Left ventricle myocardium inferior (tissue), 1 donor: Measurements from ENCODE around the gene P2RX7. TPM values are rescaled to one million over a fixed set of nuclear protein-coding genes. Genes with fewer than 3 reads are reported as not detected.

Experiments used
- DNase-seq: peaks from one replicate; pipeline ENCODE4 v3.0.0-alpha.2; 2020
- H3K27ac ChIP-seq: fragments of 200-600 bp; replicated peaks from 2 replicates; pipeline ENCODE4 v1.8.0; 2021
- H3K27me3 ChIP-seq: fragments of 200-600 bp; 2 replicates; pipeline ENCODE4 v1.8.0; 2021; ENCODE audit warnings: low read depth
- H3K36me3 ChIP-seq: fragments of 200-600 bp; 2 replicates; pipeline ENCODE4 v1.8.0; 2021
- H3K4me1 ChIP-seq: fragments of 200-600 bp; 2 replicates; pipeline ENCODE4 v1.8.0; 2021
- H3K4me3 ChIP-seq: fragments of 200-600 bp; 2 replicates; pipeline ENCODE4 v1.8.0; 2021; ENCODE audit warnings: mild to moderate bottlenecking, moderate library complexity
- H3K9me3 ChIP-seq: fragments of 200-600 bp; replicated peaks from 2 replicates; pipeline ENCODE4 v1.8.0; 2021
- intact Hi-C: fragments of 100-400 bp; cut with micrococcal nuclease; formaldehyde crosslinking; loops from one replicate; pipeline ENCODE4 v1.11.0; 2022
- total RNA-seq: library from RNA; stranded (reverse); fragmentation: NEBNext Ultra II Directional; extraction: Animal tissue kit (Norgen Biotek cat#: 25700); gene quantifications from one replicate; pipeline ENCODE4 v1.2.1, GENCODE V29; 2021
- TF ChIP-seq, protein P1 (sequence below): fragments of 200-600 bp; IDR thresholded peaks from 2 replicates; pipeline ENCODE4 v1.8.0; 2021; ENCODE audit warnings: antibody characterized with exemption, mild to moderate bottlenecking, borderline replicate concordance
- donor health status: DM: no; HTN: yes; CAD: no; lungs with severe emphysema.

P2RX7 gene
- total RNA-seq, 1 donor from 2014 or later: 1.6 TPM

DNA sequence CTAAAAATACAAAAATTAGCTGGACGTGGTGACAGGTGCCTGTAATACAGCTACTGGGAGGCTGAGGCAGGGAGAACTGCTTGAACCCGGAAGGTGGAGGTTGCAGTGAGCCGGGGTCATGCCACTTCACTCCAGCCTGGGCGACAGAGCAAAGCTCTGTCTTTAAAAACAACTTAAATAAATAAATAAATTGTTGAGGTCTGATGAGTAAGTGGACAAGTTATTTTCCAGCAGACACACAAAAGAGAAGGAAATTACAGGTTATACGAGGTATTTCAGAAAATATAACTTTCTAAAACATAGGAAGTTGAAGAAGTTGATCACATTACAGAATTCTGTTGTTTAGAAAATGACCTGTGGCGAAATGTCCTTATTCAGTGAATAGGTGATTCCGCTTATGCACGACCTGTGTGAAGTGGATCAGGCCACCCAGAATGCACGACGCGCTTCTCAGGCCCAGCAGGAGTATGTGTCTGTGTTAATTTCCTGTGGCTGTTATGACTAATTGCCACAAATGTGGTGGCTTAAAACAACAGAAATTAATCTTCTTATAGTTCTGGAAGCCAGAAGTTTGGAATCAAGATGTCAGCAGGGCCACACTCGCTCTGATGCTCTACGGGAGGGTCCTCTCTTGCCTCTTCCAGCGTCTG is 38.1 kb downstream of the P2RX7 start:
- no peaks in the 10 kb centered on the region for H3K27me3 ChIP-seq
- H3K9me3 ChIP-seq: no peaks in the 10 kb centered on the region
- H3K4me1 ChIP-seq: no peaks in the 10 kb centered on the region
- no peak for DNase-seq
- TF ChIP-seq, protein P1, sequence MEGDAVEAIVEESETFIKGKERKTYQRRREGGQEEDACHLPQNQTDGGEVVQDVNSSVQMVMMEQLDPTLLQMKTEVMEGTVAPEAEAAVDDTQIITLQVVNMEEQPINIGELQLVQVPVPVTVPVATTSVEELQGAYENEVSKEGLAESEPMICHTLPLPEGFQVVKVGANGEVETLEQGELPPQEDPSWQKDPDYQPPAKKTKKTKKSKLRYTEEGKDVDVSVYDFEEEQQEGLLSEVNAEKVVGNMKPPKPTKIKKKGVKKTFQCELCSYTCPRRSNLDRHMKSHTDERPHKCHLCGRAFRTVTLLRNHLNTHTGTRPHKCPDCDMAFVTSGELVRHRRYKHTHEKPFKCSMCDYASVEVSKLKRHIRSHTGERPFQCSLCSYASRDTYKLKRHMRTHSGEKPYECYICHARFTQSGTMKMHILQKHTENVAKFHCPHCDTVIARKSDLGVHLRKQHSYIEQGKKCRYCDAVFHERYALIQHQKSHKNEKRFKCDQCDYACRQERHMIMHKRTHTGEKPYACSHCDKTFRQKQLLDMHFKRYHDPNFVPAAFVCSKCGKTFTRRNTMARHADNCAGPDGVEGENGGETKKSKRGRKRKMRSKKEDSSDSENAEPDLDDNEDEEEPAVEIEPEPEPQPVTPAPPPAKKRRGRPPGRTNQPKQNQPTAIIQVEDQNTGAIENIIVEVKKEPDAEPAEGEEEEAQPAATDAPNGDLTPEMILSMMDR: no peak
- H3K4me3 ChIP-seq: no peak overlapping the region
- intact Hi-C loops: no loop called here
- no peak overlapping the region for H3K27ac ChIP-seq
- H3K36me3 ChIP-seq: no peaks in the 10 kb centered on the region

DNA sequence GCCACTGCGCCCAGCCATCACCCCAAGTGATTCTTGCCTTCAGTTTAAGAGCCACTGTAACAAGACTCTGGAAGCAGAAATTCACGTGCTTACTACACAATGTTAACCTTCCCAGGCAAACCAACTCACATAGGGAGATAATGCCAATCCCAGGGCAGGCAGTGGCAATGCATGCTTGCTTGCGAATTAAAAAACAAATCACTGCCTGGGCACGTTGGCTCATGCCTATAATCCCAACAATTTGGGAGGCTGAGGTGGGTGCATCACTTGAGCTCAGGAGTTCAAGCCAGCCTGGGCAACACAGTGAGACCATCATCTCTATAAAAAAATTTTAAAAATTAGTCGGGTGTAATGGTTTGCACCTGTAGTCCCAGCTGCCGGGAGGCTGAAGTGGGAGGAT is 39.5 kb downstream of the P2RX7 start:
- no peak overlapping the region for H3K27ac ChIP-seq
- no peaks in the 10 kb centered on the region for H3K4me1 ChIP-seq
- intact Hi-C loops: no loop called here
- H3K36me3 ChIP-seq: no peaks in the 10 kb centered on the region
- no peak overlapping the region for H3K4me3 ChIP-seq
- H3K9me3 ChIP-seq: no peaks in the 10 kb centered on the region
- DNase-seq: no peak
- TF ChIP-seq, protein P1: no peak
- no peaks in the 10 kb centered on the region for H3K27me3 ChIP-seq

DNA sequence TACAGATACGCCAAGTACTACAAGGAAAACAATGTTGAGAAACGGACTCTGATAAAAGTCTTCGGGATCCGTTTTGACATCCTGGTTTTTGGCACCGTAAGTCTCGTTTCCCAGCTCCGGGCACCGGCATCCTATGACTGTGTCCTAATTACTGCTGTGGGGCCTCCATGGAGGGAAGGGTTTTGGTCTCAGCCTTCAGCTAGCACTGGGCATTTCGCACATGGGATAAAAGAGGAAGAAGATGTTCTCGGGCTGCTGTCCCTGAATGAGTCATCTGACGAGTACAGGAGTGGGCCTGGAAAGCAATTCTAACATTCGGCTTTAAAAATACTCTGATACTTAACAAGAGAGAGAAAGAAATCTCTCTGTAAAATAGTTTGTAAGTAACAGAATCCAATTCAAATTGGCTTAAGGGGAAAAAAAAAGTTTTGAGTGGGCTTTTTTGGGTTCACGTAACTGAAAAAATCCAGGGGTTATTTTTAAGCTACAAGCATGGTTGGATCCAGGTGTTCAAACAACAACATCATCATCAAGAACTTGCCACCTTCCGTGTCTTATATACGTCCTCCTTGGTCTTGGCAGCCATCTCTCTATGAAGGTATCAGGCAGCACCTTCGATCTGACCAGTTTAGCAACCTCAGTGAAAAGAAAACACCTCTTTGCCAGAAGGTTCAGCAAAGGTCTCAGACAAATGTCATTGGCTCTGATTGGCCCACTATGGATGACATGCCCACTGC is 42.9 kb downstream of the P2RX7 start:
- H3K36me3 ChIP-seq: no peaks in the 10 kb centered on the region
- no peaks in the 10 kb centered on the region for H3K27me3 ChIP-seq
- no peaks in the 10 kb centered on the region for H3K4me1 ChIP-seq
- intact Hi-C loops: no loop called here
- TF ChIP-seq, protein P1: no peak
- no peak overlapping the region for H3K4me3 ChIP-seq
- H3K9me3 ChIP-seq: no peaks in the 10 kb centered on the region
- DNase-seq: no peak
- H3K27ac ChIP-seq: no peak overlapping the region

DNA sequence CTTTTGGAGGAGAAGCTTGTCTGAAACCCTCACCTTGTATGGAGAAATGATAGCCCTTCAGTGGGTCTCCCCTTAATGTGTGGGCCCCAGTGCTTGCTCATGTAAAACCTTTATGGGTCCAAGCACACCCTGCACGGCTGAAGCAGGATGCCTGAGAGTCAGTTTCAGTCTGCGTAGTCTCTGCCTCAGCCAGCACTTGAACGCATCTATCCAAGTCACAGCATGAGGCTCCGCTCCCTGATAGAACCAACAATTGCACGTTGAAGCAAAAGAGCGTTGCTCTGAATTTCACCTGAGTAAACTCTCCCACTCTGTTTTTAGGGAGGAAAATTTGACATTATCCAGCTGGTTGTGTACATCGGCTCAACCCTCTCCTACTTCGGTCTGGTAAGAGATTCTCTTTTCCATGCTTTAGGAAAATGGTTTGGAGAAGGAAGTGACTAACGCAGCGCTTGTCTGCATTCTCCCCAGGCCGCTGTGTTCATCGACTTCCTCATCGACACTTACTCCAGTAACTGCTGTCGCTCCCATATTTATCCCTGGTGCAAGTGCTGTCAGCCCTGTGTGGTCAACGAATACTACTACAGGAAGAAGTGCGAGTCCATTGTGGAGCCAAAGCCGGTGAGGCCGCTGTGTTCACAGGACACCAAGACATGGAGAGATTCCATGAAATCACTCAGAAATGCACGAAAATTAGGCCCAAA is 44.3 kb downstream of the P2RX7 start:
- no peaks in the 10 kb centered on the region for H3K27me3 ChIP-seq
- no peaks in the 10 kb centered on the region for H3K4me1 ChIP-seq
- no peaks in the 10 kb centered on the region for H3K9me3 ChIP-seq
- DNase-seq: no peak
- intact Hi-C loops: no loop called here
- TF ChIP-seq, protein P1: no peak
- H3K27ac ChIP-seq: no peak overlapping the region
- no peaks in the 10 kb centered on the region for H3K36me3 ChIP-seq
- H3K4me3 ChIP-seq: no peak overlapping the region

DNA sequence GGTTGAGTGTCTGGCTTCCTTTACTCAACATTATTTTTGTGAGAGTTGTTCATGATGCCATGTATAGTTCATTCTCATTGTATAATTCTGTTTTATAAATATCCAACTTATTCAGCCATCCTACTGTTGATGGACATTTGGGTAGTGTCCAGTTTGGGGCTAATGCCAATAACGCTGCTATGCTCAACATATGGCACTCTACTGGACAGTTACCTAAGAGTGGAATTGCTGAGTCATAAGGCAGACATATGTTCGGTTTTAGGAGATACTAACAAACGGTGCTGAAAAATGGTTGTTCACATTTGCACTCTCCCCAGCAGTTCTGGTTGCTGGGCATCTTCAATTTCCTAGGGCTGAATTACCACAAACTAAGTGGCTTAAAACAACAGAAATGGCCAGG is 48.5 kb downstream of the P2RX7 start:
- intact Hi-C loops: no loop called here
- peaks cover 6% of the 10 kb centered on the region for H3K9me3 ChIP-seq
- no peaks in the 10 kb centered on the region for H3K27me3 ChIP-seq
- TF ChIP-seq, protein P1: no peak
- H3K4me1 ChIP-seq: no peaks in the 10 kb centered on the region
- H3K36me3 ChIP-seq: peaks cover 10% of the 10 kb centered on the region
- no peak overlapping the region for H3K27ac ChIP-seq
- H3K4me3 ChIP-seq: no peak overlapping the region
- no peak for DNase-seq
